ENCODE data around the gene TUBGCP3.

Gene TUBGCP3

DNA sequence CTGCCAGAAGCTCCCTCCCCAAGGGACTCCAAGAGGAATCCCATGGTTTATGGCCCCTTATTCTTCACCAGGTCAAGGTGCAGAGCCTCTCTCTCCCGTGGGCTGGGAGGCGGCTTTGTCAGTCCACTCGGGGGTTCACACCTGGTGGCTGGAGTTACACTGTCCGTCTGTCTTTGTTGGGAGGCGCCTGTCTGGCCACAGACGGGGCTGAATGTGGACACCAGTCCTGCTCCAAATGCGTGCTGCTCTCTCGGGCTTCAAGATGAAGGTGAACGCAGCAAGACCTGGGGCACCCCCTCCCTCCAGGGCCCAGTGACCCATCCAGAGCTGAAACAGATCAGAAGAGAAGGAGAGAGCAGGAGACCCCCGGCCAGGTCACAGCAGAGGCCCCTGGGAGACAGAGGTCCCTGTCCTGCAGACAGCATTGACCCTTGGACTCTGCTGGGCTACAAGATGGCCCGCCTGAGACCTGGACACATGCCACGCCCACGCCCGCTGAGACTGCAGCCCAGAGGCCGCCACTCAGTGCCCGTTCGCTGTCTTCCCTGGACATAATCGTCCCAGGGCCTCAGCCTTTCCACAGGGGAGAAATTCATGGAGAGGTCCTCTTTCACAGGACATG is 29.9 kb upstream of the TUBGCP3 start:
- DNase-seq (ENCODE audit: low read depth in 2 of 3, low spot score in 2 of 3): no peak

DNA sequence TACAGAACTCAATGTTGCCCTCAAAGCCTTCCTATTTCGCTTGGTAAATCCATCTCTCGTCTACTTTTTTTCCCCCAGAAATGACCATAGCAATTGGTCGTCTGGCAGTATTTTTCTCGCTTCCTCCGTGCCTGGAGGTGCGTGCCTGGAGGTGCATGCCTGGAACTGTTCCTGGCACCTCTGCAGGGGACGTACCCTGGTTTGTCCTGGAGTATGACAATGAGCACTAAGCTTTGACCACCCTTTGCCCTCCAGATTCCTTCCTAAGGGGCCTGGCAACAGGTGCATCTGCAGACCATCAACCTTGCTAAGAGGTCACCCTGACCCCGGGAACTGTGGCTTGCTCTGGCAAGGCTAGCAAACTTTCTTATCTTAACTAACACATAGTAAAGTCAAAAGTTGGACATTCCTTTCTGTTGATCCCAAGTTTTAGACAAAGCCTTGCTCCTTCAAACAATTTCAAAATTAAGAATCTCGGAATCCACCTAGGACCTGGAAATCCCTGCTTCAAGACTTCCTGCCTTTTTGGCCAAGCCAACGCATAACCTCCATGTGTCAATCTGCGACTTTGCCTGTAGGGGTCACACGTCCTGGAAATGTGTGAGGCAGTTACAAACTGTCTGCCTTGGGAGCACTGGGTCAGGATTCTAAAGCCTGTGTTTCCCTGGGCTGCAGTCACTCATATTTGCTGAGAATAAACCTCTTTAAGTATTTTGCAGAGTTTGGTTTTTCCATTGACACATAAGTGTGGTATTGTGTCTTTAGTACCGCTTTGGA is 28.8 kb upstream of the TUBGCP3 start:
- no peak for DNase-seq (ENCODE audit: low read depth in 2 of 3, low spot score in 2 of 3)

DNA sequence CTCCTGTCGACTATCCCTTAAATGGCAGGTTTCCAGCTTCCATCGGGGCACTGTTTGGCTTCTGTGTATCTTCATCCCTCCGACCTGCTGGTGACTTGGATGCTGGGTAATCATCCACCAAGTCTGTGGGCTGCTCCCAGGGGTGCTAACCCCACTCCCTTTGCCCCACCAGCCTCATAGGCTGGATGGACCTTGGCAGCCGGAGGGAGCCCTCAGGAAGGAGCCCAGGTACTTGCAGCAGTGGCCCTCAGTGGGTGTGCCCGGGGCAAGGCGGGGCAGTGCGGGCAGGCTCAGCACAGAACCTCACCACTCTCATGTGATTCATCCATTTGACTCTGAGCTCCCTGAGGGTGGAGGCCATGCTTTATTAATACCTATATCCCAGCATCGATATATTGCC is 27.4 kb upstream of the TUBGCP3 start:
- DNase-seq (ENCODE audit: low read depth in 2 of 3, low spot score in 2 of 3): no peak

DNA sequence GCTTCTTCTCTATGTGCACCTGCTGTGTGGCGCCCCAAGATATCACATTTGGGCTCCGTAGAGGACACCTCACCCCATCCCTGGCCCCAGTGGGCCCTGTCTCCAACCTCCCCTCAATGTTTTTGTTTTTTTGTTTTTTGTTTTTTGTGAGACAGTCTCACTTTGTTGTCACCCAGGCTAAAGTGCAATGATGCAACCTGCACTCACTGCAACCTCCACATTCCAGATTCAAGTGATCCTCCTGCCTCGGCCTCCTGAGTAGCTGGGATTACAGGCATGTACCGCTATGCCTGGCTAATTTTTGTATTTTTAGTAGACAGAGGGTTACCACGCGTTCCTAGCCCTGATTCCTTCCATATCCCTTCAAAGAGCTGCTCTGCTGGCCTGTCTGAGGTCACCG is 26.9 kb upstream of the TUBGCP3 start:
- no peak for DNase-seq (ENCODE audit: low read depth in 2 of 3, low spot score in 2 of 3)

DNA sequence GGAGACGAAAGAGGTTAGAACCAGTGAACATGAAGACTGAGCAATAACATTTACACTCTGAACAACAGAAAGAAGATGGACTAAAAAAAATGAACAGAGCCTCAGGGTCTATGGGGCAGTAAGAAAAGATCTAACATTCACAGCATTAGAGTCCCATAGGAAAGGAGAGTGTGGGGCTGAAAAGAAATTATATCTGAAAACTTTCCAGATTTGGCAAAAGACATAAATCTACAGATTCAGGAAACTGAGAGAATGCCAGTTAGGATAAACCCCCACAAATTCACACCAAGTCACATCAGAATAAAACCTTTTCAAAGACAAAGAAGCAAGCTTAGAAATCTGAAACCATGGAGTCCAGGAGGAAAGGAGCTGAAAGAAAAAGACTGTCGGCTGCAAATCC is 20.3 kb upstream of the TUBGCP3 start:
- no peak for DNase-seq (ENCODE audit: low read depth in 2 of 3, low spot score in 2 of 3)

DNA sequence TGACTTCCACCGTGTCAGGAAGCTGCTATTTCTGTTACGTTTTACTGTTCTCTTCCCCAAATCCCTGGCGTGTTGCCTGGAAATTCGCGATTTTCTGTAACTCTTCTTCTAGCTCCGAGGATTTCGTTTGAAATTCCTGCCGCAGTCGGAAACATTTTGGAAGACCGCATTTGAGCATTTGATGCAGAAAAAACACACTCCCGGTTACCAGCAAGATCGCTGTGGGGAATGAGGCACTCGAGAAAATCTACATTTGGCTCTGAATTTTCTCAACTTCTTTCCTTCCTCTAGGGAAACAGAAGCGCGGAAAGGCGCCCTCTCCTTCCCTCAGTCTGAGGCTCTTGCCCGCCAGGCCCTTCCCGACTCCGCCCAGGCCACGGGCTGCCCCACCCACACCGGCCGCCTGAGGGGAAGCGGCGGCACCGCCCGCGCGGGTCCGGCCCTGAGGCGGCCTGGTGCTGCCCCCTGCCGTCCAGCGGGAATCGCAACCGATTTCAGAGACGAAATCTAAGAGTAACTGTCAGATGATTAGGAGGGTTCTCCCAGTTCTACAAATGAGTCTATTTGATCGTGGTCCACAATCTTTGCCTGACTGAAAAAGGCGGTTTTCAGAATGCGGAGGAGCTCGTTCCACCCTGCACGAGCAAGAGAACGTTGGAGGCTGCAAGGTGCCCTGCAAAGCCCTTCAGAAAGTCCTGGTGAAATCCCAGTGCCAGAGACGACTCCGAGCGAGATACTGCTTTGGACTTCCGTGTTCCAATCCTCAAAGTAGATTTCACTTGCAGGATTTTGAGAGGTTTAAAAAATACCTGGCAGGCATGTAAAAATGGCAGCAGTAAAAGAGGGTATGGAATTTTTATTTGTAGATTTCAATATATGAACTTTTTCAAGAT is 18.4 kb upstream of the TUBGCP3 start:
- peak; percentile 73 to 85 (median 77) for DNase-seq (ENCODE audit: low read depth in 2 of 3, low spot score in 2 of 3)

DNA sequence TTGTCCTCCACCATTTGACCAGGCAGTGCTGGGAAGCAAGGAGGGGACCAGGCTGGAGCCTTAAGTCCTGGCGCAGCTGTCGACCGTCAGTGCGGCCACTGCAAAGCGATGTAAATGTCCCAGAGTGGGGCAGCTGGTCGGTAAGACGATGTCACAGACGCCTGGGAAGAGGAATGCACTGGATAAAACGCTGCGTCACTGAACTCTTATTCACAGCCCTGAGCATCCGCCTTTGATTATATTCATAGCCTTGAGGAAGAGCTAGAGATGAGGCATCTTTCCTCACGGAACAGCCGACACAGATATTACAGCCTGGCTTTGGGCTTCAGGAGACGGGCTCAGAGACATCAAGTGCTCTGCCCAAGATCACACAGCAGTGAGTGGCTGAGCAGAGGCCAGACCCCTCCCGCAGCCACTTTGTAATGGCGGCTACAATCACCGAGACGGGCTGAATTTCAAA is 17.6 kb upstream of the TUBGCP3 start:
- no peak for DNase-seq (ENCODE audit: low read depth in 2 of 3, low spot score in 2 of 3)

DNA sequence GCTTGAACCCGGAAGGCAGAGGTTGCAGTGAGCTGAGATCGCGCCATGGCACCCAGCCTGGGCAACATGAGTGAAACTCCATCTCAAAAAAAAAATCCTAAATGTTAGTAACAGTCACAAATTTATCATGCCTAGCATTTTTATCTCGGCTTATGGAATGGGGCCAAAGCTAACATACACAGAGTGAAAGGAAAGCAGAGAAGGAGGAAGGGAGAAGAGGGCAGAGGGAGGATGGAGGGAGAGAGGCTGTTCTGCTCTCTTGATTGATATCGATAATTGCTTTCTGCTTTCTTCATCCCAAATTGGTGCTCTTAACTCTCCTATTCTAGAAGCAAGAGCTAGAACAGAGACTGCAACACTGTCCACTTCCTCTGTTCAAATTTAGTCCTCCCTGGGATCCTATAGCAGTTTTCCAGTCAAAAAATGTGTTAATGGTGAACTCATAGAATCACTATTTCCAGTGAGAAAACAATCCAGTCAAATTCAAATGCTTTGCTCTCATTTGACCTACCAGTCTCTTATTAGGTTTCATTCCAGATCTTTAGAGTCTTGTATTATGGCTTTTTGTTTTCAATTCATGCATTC is 15.8 kb upstream of the TUBGCP3 start:
- DNase-seq (ENCODE audit: low read depth in 2 of 3, low spot score in 2 of 3): no peak

DNA sequence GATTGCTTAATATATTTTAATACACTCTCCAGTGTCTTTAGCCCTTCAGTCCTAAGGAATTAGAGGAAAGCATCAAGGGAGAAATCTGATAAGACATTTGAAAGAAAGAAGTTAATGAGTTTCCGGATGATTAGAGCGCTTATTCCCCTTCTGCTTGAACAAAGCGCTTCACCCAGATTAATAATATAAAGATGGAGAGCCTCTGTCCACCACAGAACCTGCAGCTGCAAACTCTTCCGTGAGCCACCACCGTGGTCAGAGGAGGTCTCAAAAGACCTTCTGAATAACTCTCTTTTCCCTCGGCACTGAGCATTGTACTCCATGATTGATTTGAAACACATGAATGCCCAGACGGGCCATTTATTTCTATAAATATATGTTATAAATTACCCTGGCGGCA is 14.2 kb upstream of the TUBGCP3 start:
- DNase-seq (ENCODE audit: low read depth in 2 of 3, low spot score in 2 of 3): no peak

DNA sequence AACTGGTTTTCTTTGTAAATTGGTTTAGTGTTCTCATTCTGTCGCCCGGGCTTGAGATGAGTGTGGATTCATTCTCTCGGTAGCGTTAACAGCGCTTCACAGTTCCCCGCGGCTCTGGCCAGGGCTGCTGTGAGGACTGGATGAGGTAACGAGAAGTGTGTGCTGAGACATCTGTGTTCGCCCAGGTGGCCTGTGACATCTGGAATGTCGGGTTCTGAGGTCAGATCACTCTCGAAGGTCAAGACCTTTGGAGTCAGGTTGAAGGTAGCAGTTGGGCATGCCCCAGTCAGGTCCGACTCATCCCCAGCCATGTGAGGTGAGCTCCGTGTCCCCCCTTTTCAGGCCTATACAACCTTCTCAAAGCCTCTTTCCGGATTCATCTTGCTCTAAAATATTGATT is 13.4 kb upstream of the TUBGCP3 start:
- no peak for DNase-seq (ENCODE audit: low read depth in 2 of 3, low spot score in 2 of 3)

DNA sequence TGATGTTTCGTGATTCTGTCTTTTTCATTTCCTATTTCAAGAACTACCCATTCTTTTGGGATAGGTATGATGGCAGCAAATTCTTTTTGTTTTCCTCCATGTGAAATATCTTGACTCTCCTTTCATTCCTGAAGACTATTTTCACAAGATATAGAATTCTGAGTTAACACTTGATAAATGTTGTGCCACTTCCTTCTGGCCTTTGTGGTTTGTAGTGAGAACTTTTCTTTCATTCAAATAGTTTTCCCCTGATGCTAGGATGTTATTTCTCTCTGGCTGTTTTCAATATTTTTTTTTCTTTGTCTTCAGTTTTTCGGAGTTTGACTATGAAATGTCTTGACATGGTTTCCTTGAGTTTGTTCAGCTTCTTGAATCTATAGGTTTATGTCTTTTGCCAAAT is 8.3 kb upstream of the TUBGCP3 start:
- no peak for DNase-seq (ENCODE audit: low read depth in 2 of 3, low spot score in 2 of 3)

DNA sequence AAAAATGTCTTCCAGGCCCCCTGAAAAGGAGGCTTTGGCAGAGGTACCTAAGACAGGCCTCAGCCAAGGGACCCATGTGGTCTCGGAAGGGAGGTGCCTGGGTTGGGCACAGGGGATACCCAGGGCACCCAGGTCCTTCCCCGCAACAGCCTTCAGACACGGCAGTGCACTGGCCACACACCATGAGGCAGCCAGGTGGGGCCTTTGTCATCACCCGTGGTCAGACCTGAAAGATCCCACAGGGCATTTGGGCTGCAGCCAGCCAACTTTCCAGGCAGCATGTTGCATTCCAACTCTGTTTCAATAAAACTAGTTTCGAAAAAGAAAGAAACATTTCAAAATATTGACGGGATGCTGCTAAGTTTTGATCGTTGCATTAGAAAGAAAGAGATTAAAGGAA is 4.7 kb upstream of the TUBGCP3 start:
- DNase-seq (ENCODE audit: low read depth in 2 of 3, low spot score in 2 of 3): no peak

DNA sequence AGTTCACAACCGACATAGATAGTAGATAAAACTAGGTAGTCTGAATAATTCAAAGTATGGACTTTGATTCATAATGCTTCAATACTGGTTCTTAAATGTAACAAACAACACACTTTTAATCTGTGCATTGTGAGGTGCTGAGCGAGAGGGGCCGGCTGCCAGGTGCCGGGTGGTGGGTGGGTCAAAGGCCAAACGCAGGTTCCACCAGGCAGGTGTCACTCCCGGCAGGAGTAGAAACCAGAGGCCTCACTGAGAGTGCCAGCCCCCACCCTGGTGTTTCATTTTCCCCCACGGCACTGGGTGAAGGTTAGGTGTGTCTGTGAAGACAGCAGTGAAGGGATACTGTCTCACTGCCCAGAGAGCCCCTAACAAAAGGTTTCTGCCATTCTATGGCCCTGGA is 4.2 kb upstream of the TUBGCP3 start:
- DNase-seq (ENCODE audit: low read depth in 2 of 3, low spot score in 2 of 3): no peak

DNA sequence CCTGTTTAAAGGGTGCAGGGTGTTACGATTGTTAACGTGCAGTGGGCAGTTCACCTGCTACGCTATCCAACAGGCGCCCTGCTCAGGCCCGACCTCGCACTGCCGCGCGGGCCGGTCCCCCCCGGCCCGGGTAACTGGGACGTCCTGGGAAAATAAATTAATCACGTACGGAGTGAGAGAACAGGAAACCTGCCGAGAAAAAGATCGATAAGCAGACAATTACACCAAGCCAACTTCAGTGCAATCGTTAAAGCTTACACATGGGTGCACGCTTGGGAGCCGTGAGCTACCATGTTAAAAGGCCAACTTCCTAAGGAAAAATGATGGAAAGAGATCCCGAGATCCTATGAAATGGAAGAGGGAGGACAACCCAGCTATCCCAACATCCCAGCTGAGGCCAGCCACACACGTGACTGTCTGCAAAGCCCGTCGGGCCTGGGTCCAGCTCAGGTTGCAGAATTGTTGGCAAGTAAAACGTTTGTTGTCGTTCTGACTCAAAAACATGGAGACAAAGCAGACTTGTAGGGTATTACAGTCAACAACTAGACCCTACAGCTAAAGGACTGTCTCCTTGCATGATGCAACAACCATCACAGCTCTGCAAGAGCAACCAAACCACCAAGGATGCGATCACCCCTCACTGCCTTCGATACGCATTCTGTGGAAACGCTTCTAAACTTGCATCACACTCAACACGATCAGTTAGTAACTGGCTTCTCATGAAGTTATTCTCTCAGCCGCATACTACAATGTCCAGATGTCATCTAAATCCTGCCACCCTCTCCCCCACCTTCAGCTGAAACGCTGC is 741 bp upstream of the TUBGCP3 start:
- DNase-seq (ENCODE audit: low read depth in 2 of 3, low spot score in 2 of 3): no peak

DNA sequence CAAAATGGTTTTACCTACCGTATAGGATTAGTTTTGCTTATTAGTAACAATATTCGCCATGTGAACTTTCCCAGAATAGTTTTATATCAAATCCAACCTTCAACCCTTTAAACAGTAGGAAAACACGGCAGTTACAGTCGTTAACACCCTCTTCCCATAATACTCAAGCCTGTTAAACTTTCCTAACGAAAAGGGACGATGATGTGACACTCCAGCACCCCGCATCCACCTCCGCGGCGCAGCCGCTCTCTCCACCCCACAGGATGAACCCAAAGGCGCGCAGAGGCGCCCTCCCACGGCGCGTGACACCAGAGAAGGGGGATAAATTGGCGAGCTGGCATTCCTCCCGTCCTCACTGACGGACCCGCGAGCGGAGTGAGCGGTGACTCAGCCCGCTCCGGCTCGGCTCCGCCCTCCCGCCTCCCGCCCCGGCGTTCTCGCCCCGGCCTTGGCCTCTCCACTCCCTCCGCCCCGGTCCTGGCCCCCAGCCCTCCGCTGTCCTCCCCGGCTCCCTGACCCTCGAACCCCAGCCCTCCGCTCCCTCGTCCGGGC is 665 bp downstream of the TUBGCP3 start:
- DNase-seq (ENCODE audit: low read depth in 2 of 3, low spot score in 2 of 3): peak in 2 of 3 experiments; percentile 48 to 58

DNA sequence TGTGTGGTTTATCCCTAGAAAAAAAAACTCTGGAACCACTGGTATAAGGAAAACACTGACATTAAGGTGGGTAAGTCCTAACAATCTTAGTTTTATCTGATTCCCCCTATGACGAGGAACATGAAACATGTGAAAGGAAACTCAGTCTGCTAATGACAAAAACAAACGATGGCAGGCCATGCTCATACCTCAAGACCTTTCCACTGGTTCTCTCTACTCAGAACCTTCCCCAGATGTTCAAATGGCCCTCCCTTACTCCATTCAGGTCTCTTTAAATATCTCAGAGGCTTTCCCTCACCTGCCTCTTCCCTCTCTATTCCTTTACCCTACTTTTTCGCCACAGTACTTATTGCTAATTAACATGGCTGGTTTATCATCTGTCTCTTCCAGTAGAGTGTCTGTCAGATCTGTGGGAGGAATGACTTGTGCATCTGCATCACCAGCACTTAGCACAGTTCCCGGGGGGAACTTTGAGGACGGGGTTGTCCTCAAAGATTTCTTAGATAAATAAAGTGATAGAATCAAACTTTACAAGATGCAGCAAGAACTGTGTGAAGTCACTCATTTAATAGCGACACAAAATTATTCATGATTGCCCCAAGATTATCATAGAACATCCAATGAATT is 1.5 kb downstream of the TUBGCP3 start:
- no peak for DNase-seq (ENCODE audit: low read depth in 2 of 3, low spot score in 2 of 3)

DNA sequence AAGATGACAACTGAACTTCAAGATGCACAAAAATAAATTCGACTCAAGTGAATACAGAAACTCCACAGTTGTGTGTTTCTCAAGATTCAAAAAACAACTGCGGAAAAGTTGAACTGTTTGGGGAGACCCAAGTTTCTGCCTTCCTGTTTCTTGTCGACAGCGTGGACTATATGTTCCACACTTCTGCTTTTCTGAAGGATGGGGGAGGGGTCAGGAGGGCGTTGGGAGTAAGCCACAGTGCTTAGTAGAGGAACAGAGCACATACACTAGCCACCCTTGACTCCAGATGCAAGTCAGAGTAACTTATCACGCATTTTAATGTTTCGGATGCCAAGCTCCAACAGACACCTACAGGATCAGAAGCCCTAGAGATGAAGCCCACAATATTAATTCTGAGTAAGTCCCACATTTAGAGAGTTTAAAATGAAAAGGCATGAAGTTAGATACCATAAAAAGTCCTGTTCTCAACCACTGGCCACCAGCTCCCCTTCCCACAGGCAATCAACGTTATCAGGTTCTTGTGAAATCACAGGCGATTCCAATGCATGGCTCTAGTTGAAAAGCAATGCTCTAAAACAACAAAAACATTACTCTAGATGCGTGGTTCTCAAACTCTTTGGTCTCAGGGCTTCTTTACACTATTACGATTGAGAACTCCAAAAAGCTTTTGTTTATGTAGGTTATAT is 4.2 kb downstream of the TUBGCP3 start:
- DNase-seq (ENCODE audit: low read depth in 2 of 3, low spot score in 2 of 3): no peak

DNA sequence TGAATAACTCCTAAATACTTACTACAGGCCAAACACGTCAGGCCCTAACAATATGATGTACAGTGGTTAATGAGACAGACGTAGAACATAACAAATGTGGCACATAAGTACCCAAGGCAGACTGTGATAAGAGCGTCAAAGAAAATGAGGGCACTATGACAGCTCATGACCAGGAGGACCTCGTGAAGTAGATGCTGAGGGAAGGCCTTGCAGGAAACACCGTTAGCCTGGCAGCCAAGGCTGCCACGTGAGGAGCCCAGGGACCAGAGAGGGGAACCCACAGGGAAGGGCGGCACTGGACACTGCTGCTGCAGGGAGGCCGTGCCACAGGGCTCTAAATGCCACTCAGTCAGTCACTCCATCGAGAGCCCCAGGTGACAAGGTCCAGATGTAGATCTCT is 5.7 kb downstream of the TUBGCP3 start:
- DNase-seq (ENCODE audit: low read depth in 2 of 3, low spot score in 2 of 3): no peak

DNA sequence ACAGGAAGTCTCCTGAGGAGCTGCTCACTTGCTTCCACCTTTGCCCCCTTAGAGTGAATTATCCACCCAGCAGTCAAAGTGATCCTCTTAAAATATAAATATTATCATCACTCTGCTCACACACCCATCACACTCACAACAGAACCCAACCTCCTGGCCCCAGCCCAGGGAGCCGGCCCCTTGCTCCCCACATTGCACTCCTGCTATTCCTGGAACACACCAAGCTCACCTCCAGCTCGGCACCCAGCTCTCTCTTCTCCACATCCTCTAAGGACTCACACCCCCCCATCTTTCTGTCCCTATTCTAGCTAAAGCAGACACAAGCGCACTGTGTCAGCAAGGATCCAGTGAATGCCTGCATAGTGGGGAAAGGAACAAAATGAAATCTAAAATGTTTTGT is 7.0 kb downstream of the TUBGCP3 start:
- DNase-seq (ENCODE audit: low read depth in 2 of 3, low spot score in 2 of 3): no peak

Measured in activated CD8-positive, alpha-beta memory T cell treated with anti-CD3 and anti-CD28 coated beads for 48 hours (primary cell).